ENCODE results near the gene SHISA7. TPM values are rescaled to one million over a fixed set of nuclear protein-coding genes. Genes with fewer than 3 reads are reported as not detected.
"Not testable (repeated sequence)": the region's sequence is repeated elsewhere in the genome, so short reads cannot be mapped to it uniquely, and the experiment has no call there.

The SHISA7 gene
- total RNA-seq, 2 experiments from 2014 or later, result not detected

GRCh38 chr19:55451965-55452748 lies 9.1 kb upstream of the SHISA7 start:
- Mint-ChIP-seq H3K27me3 (peaks cover 20% of the 10 kb centered on the region), H3K9me3 (ENCODE audit: low read depth) (no peaks in the 10 kb centered on the region), H3K36me3 (ENCODE audit: low read depth) (peaks cover 3% of the 10 kb centered on the region), H3K4me3 (no peak overlapping the region), H3K27ac (no peak overlapping the region), H3K4me1 (peaks cover 8% of the 10 kb centered on the region)
- ATAC-seq (no peak), DNase-seq (no peak)
- intact Hi-C loops (cut with DNase I, micrococcal nuclease), result loop anchor here in 1 of 2 experiments (5.0 kb wide), 1 partner anchor 45 kb away; the partner anchor contains the start of gene UBE2S
- POLR2A ChIA-PET, result no interaction called here
- CTCF ChIA-PET, result interaction anchor here (0.7 kb wide), 1 partner anchor 32 kb away, joined by 3 read pairs; no protein-coding TSS in a partner anchor

GRCh38 chr19:55451163-55451964 lies 8.3 kb upstream of the SHISA7 start:
- H3K36me3 Mint-ChIP-seq (ENCODE audit: low read depth), result peaks cover 3% of the 10 kb centered on the region
- POLR2A ChIA-PET, result interaction anchor here (0.7 kb wide), 1 partner anchor 32 kb away, joined by 4 read pairs; no protein-coding TSS in a partner anchor
- H3K9me3 Mint-ChIP-seq (ENCODE audit: low read depth), result no peaks in the 10 kb centered on the region
- no peak overlapping the region for H3K27ac Mint-ChIP-seq
- ATAC-seq, result no peak
- H3K27me3 Mint-ChIP-seq, result peaks cover 21% of the 10 kb centered on the region
- intact Hi-C loops (cut with DNase I, micrococcal nuclease), result loop anchor here in 1 of 2 experiments (5.0 kb wide), 1 partner anchor 44 kb away; the partner anchor contains the start of gene UBE2S
- H3K4me3 Mint-ChIP-seq, result peak overlapping the region; percentile 19
- peaks cover 8% of the 10 kb centered on the region for H3K4me1 Mint-ChIP-seq
- no peak for DNase-seq
- CTCF ChIA-PET, result interaction anchor here (0.7 kb wide), 1 partner anchor 32 kb away, joined by 3 read pairs; no protein-coding TSS in a partner anchor

- peaks cover 8% of the 10 kb centered on the region for H3K4me1 Mint-ChIP-seq
- H3K36me3 Mint-ChIP-seq (ENCODE audit: low read depth), result no peaks in the 10 kb centered on the region
- no peak for ATAC-seq
- no peak for DNase-seq
- H3K27ac Mint-ChIP-seq, result no peak overlapping the region
- peaks cover 36% of the 10 kb centered on the region for H3K27me3 Mint-ChIP-seq
- intact Hi-C loops (cut with DNase I, micrococcal nuclease), result no loop called here
- POLR2A ChIA-PET, result no interaction called here
- no peaks in the 10 kb centered on the region for H3K9me3 Mint-ChIP-seq (ENCODE audit: low read depth)
- no peak overlapping the region for H3K4me3 Mint-ChIP-seq
- CTCF ChIA-PET, result no interaction called here
These were observed 6.4 kb upstream of the SHISA7 start for GRCh38 chr19:55449469-55449868.

DNA sequence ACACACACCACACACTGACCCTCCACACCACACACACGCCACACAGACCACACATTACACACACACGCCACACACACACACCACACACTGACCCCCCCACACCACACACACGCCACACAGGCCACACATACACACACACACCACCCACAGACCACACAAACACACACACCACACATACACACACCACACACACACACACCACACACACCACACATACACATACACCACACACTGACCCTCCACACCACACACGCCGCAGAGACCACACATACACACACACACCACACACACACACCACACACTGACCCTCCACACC lies 5.0 kb upstream of the SHISA7 start:
- POLR2A ChIA-PET; DNase-seq; intact Hi-C loops (cut with DNase I, micrococcal nuclease); CTCF ChIA-PET; H3K4me1 Mint-ChIP-seq; H3K4me3 Mint-ChIP-seq; ATAC-seq; H3K36me3 Mint-ChIP-seq (ENCODE audit: low read depth); H3K27ac Mint-ChIP-seq; H3K9me3 Mint-ChIP-seq (ENCODE audit: low read depth): not testable (repeated sequence)
- peaks cover 43% of the 10 kb centered on the region for H3K27me3 Mint-ChIP-seq

- Mint-ChIP-seq H3K27ac (no peak overlapping the region), H3K4me3 (no peak overlapping the region), H3K9me3 (ENCODE audit: low read depth) (no peaks in the 10 kb centered on the region), H3K36me3 (ENCODE audit: low read depth) (no peaks in the 10 kb centered on the region), H3K4me1 (peaks cover 6% of the 10 kb centered on the region), H3K27me3 (peaks cover 46% of the 10 kb centered on the region)
- POLR2A ChIA-PET, result no interaction called here
- ATAC-seq (peak; percentile 42), DNase-seq (no peak)
- intact Hi-C loops (cut with DNase I, micrococcal nuclease), result no loop called here
- CTCF ChIA-PET, result interaction anchor here (0.6 kb wide), 1 partner anchor 232 kb away, joined by 3 read pairs; no protein-coding TSS in a partner anchor
These were observed 4.5 kb upstream of the SHISA7 start for GRCh38 chr19:55447421-55448174.

DNA sequence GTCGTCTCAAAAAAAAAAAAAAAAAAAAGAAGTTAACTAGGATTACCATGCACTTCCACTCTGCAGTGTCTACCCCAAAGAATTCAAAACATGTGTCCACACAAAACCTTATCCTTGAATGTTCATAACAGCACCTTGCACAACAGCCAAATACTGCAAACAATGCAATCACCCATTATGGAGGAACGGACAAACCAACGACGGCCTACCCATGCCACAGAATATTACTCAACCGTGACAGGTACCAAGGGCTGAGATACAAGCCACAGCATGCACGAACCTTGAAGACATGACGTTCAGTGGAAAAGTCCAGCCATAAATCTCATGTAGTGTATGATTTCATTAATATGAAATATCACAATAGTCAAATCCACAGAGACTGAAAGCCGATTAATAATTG lies 3.0 kb upstream of the SHISA7 start:
- ChIA-PET CTCF (no interaction called here), POLR2A (no interaction called here)
- ATAC-seq (no peak), DNase-seq (no peak)
- peaks cover 12% of the 10 kb centered on the region for H3K4me1 Mint-ChIP-seq
- no peaks in the 10 kb centered on the region for H3K9me3 Mint-ChIP-seq (ENCODE audit: low read depth)
- no peaks in the 10 kb centered on the region for H3K36me3 Mint-ChIP-seq (ENCODE audit: low read depth)
- intact Hi-C loops (cut with DNase I, micrococcal nuclease), result no loop called here
- no peak overlapping the region for H3K27ac Mint-ChIP-seq
- H3K4me3 Mint-ChIP-seq, result no peak overlapping the region
- H3K27me3 Mint-ChIP-seq, result peaks cover 48% of the 10 kb centered on the region

GRCh38 chr19:55444646-55445045 lies 1.5 kb upstream of the SHISA7 start:
- Mint-ChIP-seq H3K4me1 (peaks cover 16% of the 10 kb centered on the region), H3K4me3 (no peak overlapping the region), H3K27me3 (peaks cover 48% of the 10 kb centered on the region), H3K27ac (no peak overlapping the region), H3K9me3 (ENCODE audit: low read depth) (no peaks in the 10 kb centered on the region), H3K36me3 (ENCODE audit: low read depth) (no peaks in the 10 kb centered on the region)
- intact Hi-C loops (cut with DNase I, micrococcal nuclease), result loop anchor here in 1 of 2 experiments (5.0 kb wide), 1 partner anchor 92 kb away; the partner anchor contains the start of gene COX6B2
- ChIA-PET POLR2A (no interaction called here), CTCF (no interaction called here)
- ATAC-seq, result no peak
- DNase-seq, result no peak

- Mint-ChIP-seq H3K9me3 (ENCODE audit: low read depth) (no peaks in the 10 kb centered on the region), H3K27me3 (peaks cover 55% of the 10 kb centered on the region), H3K36me3 (ENCODE audit: low read depth) (no peaks in the 10 kb centered on the region), H3K4me3 (no peak overlapping the region), H3K4me1 (peaks cover 16% of the 10 kb centered on the region), H3K27ac (no peak overlapping the region)
- ChIA-PET CTCF (no interaction called here), POLR2A (no interaction called here)
- intact Hi-C loops (cut with DNase I, micrococcal nuclease), result loop anchor here in 1 of 2 experiments (5.0 kb wide), 1 partner anchor 92 kb away; the partner anchor contains the start of gene COX6B2
- ATAC-seq (no peak), DNase-seq (no peak)
These were observed 852 bp upstream of the SHISA7 start for GRCh38 chr19:55443824-55444480.

DNA sequence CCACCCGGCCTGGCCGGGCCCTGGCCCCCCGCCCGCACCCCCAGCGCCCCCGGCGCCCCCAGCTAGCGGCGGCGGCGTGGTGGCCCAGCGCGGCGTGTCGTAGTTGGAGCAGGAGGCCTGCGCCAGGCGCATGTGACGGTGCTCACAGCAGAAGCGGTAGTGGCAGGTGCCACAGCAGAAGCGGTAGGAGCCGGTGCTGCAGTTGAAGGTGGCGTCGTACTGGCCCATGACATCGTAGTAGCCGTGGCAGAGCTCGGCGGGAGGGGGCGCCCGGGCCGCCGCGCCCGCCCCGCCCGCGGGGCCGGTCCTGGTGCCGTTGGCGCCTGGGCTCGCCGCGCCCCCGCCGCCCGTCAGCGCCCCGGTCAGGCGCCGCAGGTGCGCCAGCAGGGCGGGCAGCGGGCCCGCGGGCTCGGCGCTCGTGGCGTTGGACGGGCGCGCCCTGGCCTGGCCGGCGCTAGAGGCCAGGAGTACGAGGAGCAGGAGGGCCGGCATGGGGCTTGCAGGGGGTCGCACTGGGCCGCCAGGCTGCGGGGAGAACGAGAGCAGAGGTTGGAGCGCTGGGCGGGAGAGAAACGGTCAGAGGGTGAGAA lies 633 bp downstream of the SHISA7 start:
- ChIA-PET CTCF (no interaction called here), POLR2A (no interaction called here)
- Mint-ChIP-seq H3K4me3 (no peak overlapping the region), H3K36me3 (ENCODE audit: low read depth) (no peaks in the 10 kb centered on the region), H3K9me3 (ENCODE audit: low read depth) (no peaks in the 10 kb centered on the region), H3K4me1 (peaks cover 16% of the 10 kb centered on the region), H3K27ac (no peak overlapping the region), H3K27me3 (peaks cover 59% of the 10 kb centered on the region)
- ATAC-seq, result peak; percentile 30
- intact Hi-C loops (cut with DNase I, micrococcal nuclease), result loop anchor here in 1 of 2 experiments (5.0 kb wide), 1 partner anchor 90 kb away; the partner anchor contains the start of gene COX6B2
- DNase-seq, result peak; percentile 49

- Mint-ChIP-seq H3K27ac (no peak overlapping the region), H3K4me1 (peaks cover 16% of the 10 kb centered on the region), H3K36me3 (ENCODE audit: low read depth) (no peaks in the 10 kb centered on the region), H3K27me3 (peaks cover 66% of the 10 kb centered on the region), H3K4me3 (no peak overlapping the region), H3K9me3 (ENCODE audit: low read depth) (no peaks in the 10 kb centered on the region)
- peak; percentile 44 for DNase-seq
- ATAC-seq, result peak; percentile 30
- CTCF ChIA-PET, result no interaction called here
- intact Hi-C loops (cut with DNase I, micrococcal nuclease), result loop anchor here in 1 of 2 experiments (5.0 kb wide), 1 partner anchor 90 kb away; the partner anchor contains the start of gene COX6B2
- POLR2A ChIA-PET, result no interaction called here
These were observed 1.3 kb downstream of the SHISA7 start for GRCh38 chr19:55441692-55442321.
